Measurements from ENCODE around the gene PDLIM4. TPM values are rescaled to one million over a fixed set of nuclear protein-coding genes. Genes with fewer than 3 reads are reported as not detected.
A peak's percentile ranks its signal among the peaks of the same experiment; 100 is the strongest.

The PDLIM4 gene
- total RNA-seq, 1 donor from 2014 or later, result 19.8 TPM

DNA sequence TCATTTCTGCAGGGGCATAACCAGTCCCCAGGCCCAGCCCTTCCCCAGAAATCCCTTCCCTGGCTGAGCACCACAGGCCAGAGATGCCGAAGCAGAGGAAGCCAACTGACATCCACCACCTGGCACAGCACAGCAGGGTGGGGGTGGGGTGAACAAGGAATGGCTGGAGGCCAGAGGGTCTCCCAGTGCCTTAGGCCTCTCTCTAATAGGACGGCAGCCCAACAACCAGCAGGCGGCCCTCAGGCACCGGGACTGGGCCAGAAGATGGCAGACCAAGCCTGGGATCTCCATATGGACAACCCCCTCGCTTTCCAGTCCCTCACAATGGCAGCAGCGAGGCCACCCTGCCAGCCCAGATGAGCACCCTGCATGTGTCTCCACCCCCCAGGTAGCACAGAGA, 13.2 kb downstream of the PDLIM4 start:
- no peak overlapping the region for H3K4me3 ChIP-seq (ENCODE audit: low read length in 3 of 3)
- H3K27ac ChIP-seq (ENCODE audit: low read depth, low read length), result no peak overlapping the region
- H3K9me3 ChIP-seq (ENCODE audit: control insufficient read depth in 3 of 3, low read length in 3 of 3), result no peaks in the 10 kb centered on the region
- no peaks in the 10 kb centered on the region for H3K27me3 ChIP-seq (ENCODE audit: control insufficient read depth in 3 of 3, insufficient read depth in 3 of 3, low read length in 3 of 3)
- no peak overlapping the region for H3K9ac ChIP-seq (ENCODE audit: low read depth in 1 of 3, low read length in 3 of 3)
- peaks cover 8 to 14% (median 13%) of the 10 kb centered on the region in 3 donors for H3K4me1 ChIP-seq (ENCODE audit: control insufficient read depth in 3 of 3, insufficient read depth in 3 of 3, low read length in 3 of 3)
- H3K36me3 ChIP-seq (ENCODE audit: control insufficient read depth in 3 of 3, insufficient read depth in 3 of 3, low read length in 3 of 3), result peaks cover 0 to 8% (median 4%) of the 10 kb centered on the region in 3 donors

- Histone ChIP-seq H3K9me3 (ENCODE audit: control insufficient read depth in 3 of 3, low read length in 3 of 3) (no peaks in the 10 kb centered on the region), H3K4me3 (ENCODE audit: low read length in 3 of 3) (no peak overlapping the region), H3K27me3 (ENCODE audit: control insufficient read depth in 3 of 3, insufficient read depth in 3 of 3, low read length in 3 of 3) (no peaks in the 10 kb centered on the region), H3K36me3 (ENCODE audit: control insufficient read depth in 3 of 3, insufficient read depth in 3 of 3, low read length in 3 of 3) (peaks cover 0 to 8% (median 4%) of the 10 kb centered on the region in 3 donors), H3K4me1 (ENCODE audit: control insufficient read depth in 3 of 3, insufficient read depth in 3 of 3, low read length in 3 of 3) (peaks cover under 1 to 6% (median 6%) of the 10 kb centered on the region in 3 donors), H3K9ac (ENCODE audit: low read depth in 1 of 3, low read length in 3 of 3) (no peak overlapping the region), H3K27ac (ENCODE audit: low read depth, low read length) (no peak overlapping the region)
Observed at GRCh38 chr5:132271251-132272246, 14.1 kb downstream of the PDLIM4 start.

DNA sequence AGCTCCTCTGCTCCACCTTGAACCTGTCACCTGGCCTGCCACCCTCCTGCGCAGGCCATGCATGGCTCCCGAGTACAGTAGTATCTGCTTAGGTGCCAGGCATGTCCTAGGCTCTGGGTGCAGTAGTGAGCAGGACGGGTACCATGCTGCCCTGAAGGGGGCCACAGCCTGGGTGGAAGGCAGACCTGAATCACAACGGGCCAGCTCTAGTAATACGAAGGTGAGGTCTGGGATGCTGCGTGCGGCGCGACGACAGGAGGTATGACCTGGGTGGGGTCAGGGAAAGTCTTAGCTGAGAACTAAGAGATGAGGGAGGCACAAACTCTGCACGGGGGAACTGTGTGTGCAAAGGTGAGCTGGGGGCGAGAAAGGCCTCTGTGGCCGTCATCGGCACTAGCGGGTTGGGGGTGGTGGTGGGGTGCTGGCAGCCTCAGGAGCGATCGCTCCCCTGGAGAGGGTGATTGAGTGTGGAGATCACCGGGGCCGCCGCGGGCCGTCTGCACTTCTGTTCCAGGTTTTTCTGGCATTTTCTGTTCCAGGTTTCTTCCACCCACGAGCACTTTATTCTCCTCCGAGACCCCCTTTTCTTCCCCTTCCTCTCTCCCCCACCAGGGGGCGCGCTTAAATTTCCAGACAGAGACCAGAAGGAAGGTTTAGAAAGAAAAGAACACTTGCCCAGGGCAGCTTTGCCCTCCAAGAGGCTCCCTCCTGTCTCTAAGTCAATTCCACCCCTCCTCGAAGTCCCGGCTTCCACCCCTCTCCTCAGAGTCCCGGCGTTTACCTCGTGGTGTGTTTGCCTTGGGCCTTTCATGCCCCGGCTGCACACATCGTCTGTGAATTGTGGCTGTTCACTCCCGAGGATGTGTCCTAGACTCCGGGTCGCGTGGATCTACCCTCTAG, 15.1 kb downstream of the PDLIM4 start:
- Histone ChIP-seq H3K27me3 (ENCODE audit: control insufficient read depth in 3 of 3, insufficient read depth in 3 of 3, low read length in 3 of 3) (no peaks in the 10 kb centered on the region), H3K4me1 (ENCODE audit: control insufficient read depth in 3 of 3, insufficient read depth in 3 of 3, low read length in 3 of 3) (peaks cover 0 to 6% (median 2%) of the 10 kb centered on the region in 3 donors), H3K9ac (ENCODE audit: low read depth in 1 of 3, low read length in 3 of 3) (peak overlapping the region in 1 of 3 donors; percentile 66), H3K36me3 (ENCODE audit: control insufficient read depth in 3 of 3, insufficient read depth in 3 of 3, low read length in 3 of 3) (peaks cover 0 to 8% (median 4%) of the 10 kb centered on the region in 3 donors), H3K9me3 (ENCODE audit: control insufficient read depth in 3 of 3, low read length in 3 of 3) (no peaks in the 10 kb centered on the region), H3K4me3 (ENCODE audit: low read length in 3 of 3) (peak overlapping the region in 2 of 3 donors; percentile 19 to 54), H3K27ac (ENCODE audit: low read depth, low read length) (no peak overlapping the region)

- Histone ChIP-seq H3K27ac (ENCODE audit: low read depth, low read length) (no peak overlapping the region), H3K4me1 (ENCODE audit: control insufficient read depth in 3 of 3, insufficient read depth in 3 of 3, low read length in 3 of 3) (peaks cover 0 to 6% (median 2%) of the 10 kb centered on the region in 3 donors), H3K4me3 (ENCODE audit: low read length in 3 of 3) (no peak overlapping the region), H3K9me3 (ENCODE audit: control insufficient read depth in 3 of 3, low read length in 3 of 3) (no peaks in the 10 kb centered on the region), H3K27me3 (ENCODE audit: control insufficient read depth in 3 of 3, insufficient read depth in 3 of 3, low read length in 3 of 3) (no peaks in the 10 kb centered on the region), H3K9ac (ENCODE audit: low read depth in 1 of 3, low read length in 3 of 3) (no peak overlapping the region), H3K36me3 (ENCODE audit: control insufficient read depth in 3 of 3, insufficient read depth in 3 of 3, low read length in 3 of 3) (peaks cover 0 to 8% (median 4%) of the 10 kb centered on the region in 3 donors)
Observed at GRCh38 chr5:132273631-132274030, 16.1 kb downstream of the PDLIM4 start.

GRCh38 chr5:132274050-132274792, 16.7 kb downstream of the PDLIM4 start:
- Histone ChIP-seq H3K9ac (ENCODE audit: low read depth in 1 of 3, low read length in 3 of 3) (no peak overlapping the region), H3K27ac (ENCODE audit: low read depth, low read length) (no peak overlapping the region), H3K9me3 (ENCODE audit: control insufficient read depth in 3 of 3, low read length in 3 of 3) (no peaks in the 10 kb centered on the region)

GRCh38 chr5:132275367-132276220, 18.1 kb downstream of the PDLIM4 start:
- H3K9me3 ChIP-seq (ENCODE audit: control insufficient read depth in 3 of 3, low read length in 3 of 3), result no peaks in the 10 kb centered on the region
- no peak overlapping the region for H3K4me3 ChIP-seq (ENCODE audit: low read length in 3 of 3)
- peaks cover 0 to 5% (median 4%) of the 10 kb centered on the region in 3 donors for H3K36me3 ChIP-seq (ENCODE audit: control insufficient read depth in 3 of 3, insufficient read depth in 3 of 3, low read length in 3 of 3)
- peaks cover 0 to 4% (median 0%) of the 10 kb centered on the region in 3 donors for H3K27me3 ChIP-seq (ENCODE audit: control insufficient read depth in 3 of 3, insufficient read depth in 3 of 3, low read length in 3 of 3)
- H3K27ac ChIP-seq (ENCODE audit: low read depth, low read length), result no peak overlapping the region
- H3K4me1 ChIP-seq (ENCODE audit: control insufficient read depth in 3 of 3, insufficient read depth in 3 of 3, low read length in 3 of 3), result peaks cover 0 to 6% (median 2%) of the 10 kb centered on the region in 3 donors
- no peak overlapping the region for H3K9ac ChIP-seq (ENCODE audit: low read depth in 1 of 3, low read length in 3 of 3)

More at GRCh38 chr5:132274050-132274792, 16.7 kb downstream of the PDLIM4 start:
- Histone ChIP-seq H3K4me3 (ENCODE audit: low read length in 3 of 3) (no peak overlapping the region), H3K4me1 (ENCODE audit: control insufficient read depth in 3 of 3, insufficient read depth in 3 of 3, low read length in 3 of 3) (peaks cover 0 to 6% (median 2%) of the 10 kb centered on the region in 3 donors), H3K36me3 (ENCODE audit: control insufficient read depth in 3 of 3, insufficient read depth in 3 of 3, low read length in 3 of 3) (peaks cover 0 to 8% (median 4%) of the 10 kb centered on the region in 3 donors), H3K27me3 (ENCODE audit: control insufficient read depth in 3 of 3, insufficient read depth in 3 of 3, low read length in 3 of 3) (no peaks in the 10 kb centered on the region)

DNA sequence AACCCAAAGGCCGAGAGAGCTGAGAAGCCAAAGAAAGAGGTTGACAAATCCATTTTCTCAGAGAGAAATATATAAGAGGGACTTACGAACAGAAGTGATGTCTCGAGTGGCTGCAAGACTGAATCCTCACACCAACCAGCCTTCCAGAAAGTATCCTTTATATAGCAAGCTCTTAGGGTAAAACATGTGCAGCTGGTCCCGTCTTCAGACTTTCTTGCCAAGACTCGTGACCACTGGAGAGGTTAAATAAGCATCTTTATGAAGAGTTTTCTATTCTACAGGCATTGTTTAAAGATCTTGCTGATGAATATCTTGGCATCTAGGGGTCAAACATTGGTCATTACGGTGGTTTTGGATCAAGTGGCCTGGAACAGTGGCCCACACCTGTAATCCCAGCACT, 19.8 kb downstream of the PDLIM4 start:
- Histone ChIP-seq H3K27me3 (ENCODE audit: control insufficient read depth in 3 of 3, insufficient read depth in 3 of 3, low read length in 3 of 3) (peaks cover 0 to 4% (median 0%) of the 10 kb centered on the region in 3 donors), H3K9ac (ENCODE audit: low read depth in 1 of 3, low read length in 3 of 3) (no peak overlapping the region), H3K27ac (ENCODE audit: low read depth, low read length) (no peak overlapping the region), H3K9me3 (ENCODE audit: control insufficient read depth in 3 of 3, low read length in 3 of 3) (no peaks in the 10 kb centered on the region), H3K36me3 (ENCODE audit: control insufficient read depth in 3 of 3, insufficient read depth in 3 of 3, low read length in 3 of 3) (peaks cover 0 to 1% (median 0%) of the 10 kb centered on the region in 3 donors), H3K4me3 (ENCODE audit: low read length in 3 of 3) (no peak overlapping the region), H3K4me1 (ENCODE audit: control insufficient read depth in 3 of 3, insufficient read depth in 3 of 3, low read length in 3 of 3) (peaks cover 0 to 6% (median 2%) of the 10 kb centered on the region in 3 donors)

DNA sequence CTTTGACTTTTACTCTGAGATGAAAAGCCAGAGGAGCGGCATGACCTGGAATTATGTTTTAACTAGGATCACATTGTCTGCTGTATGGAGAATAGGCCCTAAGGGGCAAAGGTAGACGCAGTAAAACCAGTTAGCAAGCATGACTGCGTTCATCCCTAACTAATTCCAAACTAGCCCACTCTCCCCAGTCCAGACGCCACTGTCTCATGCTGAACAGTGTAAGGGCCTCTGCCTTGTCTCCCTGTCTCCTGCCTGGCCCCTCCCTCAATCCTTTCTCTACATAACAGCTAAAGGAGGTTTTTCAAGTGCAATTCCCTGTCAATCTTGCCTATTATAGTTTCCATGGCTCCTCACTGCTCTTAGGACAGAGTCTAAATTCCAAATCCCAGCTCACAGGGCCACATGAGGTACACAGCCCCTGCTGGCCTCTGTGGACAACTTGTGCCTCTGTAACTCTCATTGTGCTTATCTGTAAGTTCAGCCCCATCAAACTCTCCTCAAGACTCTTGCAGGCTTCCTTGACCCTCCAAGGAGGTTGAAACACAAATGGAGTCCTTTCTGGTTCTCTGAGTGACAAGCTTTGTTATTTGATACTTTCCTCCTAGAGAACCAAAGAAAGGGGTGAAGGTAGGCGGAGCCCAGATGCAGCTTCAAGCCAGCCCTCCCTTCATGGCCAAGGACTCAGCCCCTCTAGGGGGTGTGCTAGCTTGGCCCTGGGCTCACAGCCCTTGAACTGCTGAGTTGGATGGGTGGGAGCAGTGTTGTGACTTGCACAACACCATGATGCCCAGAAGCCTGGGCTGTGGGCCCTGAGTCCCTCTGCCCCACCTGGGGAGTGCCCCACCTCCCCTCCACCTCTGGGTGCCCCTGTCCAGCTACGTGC, 20.7 kb downstream of the PDLIM4 start:
- Histone ChIP-seq H3K27me3 (ENCODE audit: control insufficient read depth in 3 of 3, insufficient read depth in 3 of 3, low read length in 3 of 3) (peaks cover 0 to 4% (median 0%) of the 10 kb centered on the region in 3 donors), H3K4me3 (ENCODE audit: low read length in 3 of 3) (no peak overlapping the region), H3K36me3 (ENCODE audit: control insufficient read depth in 3 of 3, insufficient read depth in 3 of 3, low read length in 3 of 3) (no peaks in the 10 kb centered on the region), H3K9me3 (ENCODE audit: control insufficient read depth in 3 of 3, low read length in 3 of 3) (no peaks in the 10 kb centered on the region), H3K4me1 (ENCODE audit: control insufficient read depth in 3 of 3, insufficient read depth in 3 of 3, low read length in 3 of 3) (no peaks in the 10 kb centered on the region), H3K27ac (ENCODE audit: low read depth, low read length) (no peak overlapping the region), H3K9ac (ENCODE audit: low read depth in 1 of 3, low read length in 3 of 3) (no peak overlapping the region)

Measured in skeletal muscle tissue (tissue), 4 donors.